Islet of Langerhans (tissue), 1 donor: ENCODE data around the gene TMEM207.

Experiments used
- FAIRE-seq: peaks from one replicate; lab custom pipeline; 2011; peaks lifted over from hg19 to GRCh38; lab: Jason Lieb, UNC

Gene TMEM207

DNA sequence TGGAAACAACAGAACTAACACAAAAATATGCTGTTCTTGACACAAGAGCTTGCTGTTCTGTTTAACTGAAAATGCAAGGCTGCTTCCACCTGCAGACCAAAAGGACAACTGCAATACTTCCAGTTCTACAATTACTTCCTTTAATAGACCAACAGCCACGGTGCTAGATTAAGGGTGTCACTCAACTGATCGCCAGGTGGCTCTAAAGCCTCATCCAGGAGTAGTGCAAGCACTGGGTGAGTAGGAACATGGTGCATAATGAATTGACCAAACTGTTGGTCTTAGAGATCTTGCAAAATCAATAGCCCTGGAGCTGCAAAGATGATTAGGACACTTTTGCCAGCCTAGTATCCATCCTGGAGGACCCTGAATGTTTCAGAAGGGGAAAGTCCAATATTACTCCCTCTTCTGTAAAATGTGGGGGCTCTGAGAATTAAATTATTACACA is 65.4 kb downstream of the TMEM207 start:
- no peak for FAIRE-seq

DNA sequence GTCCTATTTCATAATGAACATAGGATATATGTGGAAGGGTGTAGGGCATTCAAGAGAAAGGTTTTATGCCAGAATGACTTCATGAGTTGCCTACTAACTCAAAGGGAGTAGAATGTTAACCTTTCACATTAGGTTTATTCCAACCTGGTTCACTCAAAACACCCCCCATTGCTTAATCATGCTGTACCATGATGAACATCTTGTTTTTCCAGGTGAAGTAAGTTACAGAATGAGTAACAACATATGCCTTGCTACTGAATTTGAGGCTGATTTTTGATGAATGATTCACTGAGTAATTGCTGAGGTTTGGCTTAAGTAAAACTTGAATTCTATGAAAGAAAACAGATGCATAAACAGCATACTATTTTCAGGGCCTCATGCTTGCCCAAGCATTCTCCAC is 67.6 kb downstream of the TMEM207 start:
- no peak for FAIRE-seq

DNA sequence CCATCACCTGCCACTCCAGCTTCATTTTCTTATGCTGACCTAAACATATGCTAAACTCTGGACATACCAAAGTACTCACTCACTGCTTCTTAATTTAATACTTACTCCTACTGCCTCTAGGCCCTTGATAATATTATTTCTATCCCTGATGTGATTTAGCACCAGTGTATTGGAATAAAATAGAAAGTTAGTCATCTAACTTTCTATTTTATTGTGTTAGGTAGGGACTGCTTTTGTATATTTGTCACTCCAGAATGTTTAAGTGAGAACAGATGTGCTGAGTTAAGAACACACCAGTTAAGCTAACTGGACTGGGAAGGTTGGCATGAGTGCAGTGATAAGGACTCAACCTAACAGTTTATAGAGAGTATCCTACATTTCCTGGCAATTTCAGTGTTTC is 68.3 kb downstream of the TMEM207 start:
- FAIRE-seq, result no peak

DNA sequence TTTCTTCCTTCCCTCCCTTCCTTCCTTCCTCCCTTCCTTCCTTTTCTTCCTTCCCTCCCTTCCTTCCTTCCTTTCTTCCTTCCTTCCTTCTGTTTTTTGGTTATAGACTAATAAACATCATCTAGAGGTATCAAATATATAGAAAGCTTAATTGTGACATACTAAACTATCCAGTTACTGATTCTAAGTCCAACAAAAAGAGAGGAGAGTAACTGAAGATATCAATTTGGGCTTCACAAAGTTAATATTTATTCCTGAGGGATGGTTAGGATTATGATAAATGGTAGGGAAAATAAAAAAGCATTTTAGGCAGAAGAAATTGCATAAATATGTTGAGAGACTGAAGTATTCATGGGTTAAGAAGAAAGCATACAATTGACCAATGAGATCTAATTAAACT is 69.5 kb downstream of the TMEM207 start:
- no peak for FAIRE-seq
